ENCODE results near the gene FTCDNL1.

Gene FTCDNL1

GRCh38 chr2:199778655-199779054, 72.3 kb downstream of the FTCDNL1 start:
- DNase-seq: no peak

GRCh38 chr2:199777916-199778315, 73.1 kb downstream of the FTCDNL1 start:
- no peak for DNase-seq

- no peak for DNase-seq
Observed at GRCh38 chr2:199777315-199777714, 73.7 kb downstream of the FTCDNL1 start.

GRCh38 chr2:199775267-199775666, 75.7 kb downstream of the FTCDNL1 start:
- no peak for DNase-seq

- no peak for DNase-seq
Observed at GRCh38 chr2:199772035-199772976, 78.7 kb downstream of the FTCDNL1 start.

GRCh38 chr2:199770716-199771115, 80.3 kb downstream of the FTCDNL1 start:
- no peak for DNase-seq

- DNase-seq: no peak
Observed at GRCh38 chr2:199765646-199766045, 85.3 kb downstream of the FTCDNL1 start.

- DNase-seq: no peak
Observed at GRCh38 chr2:199764273-199764800, 86.7 kb downstream of the FTCDNL1 start.

- no peak for DNase-seq
Observed at GRCh38 chr2:199762963-199763362, 88.0 kb downstream of the FTCDNL1 start.

GRCh38 chr2:199760574-199760973, 90.4 kb downstream of the FTCDNL1 start:
- DNase-seq: no peak

GRCh38 chr2:199757233-199757870, 93.6 kb downstream of the FTCDNL1 start:
- no peak for DNase-seq

GRCh38 chr2:199756743-199757142, 94.2 kb downstream of the FTCDNL1 start:
- DNase-seq: no peak

GRCh38 chr2:199756211-199756610, 94.8 kb downstream of the FTCDNL1 start:
- DNase-seq: no peak

- no peak for DNase-seq
Observed at GRCh38 chr2:199754766-199755165, 96.2 kb downstream of the FTCDNL1 start.

GRCh38 chr2:199751492-199752120, 99.4 kb downstream of the FTCDNL1 start:
- DNase-seq: no peak

GRCh38 chr2:199749571-199749970, 101.4 kb downstream of the FTCDNL1 start:
- DNase-seq: no peak

- no peak for DNase-seq
Observed at GRCh38 chr2:199744724-199745123, 106.3 kb downstream of the FTCDNL1 start.

GRCh38 chr2:199744260-199744659, 106.7 kb downstream of the FTCDNL1 start:
- DNase-seq: no peak

- DNase-seq: no peak
Observed at GRCh38 chr2:199743415-199744120, 107.4 kb downstream of the FTCDNL1 start.

GRCh38 chr2:199742884-199743283, 108.1 kb downstream of the FTCDNL1 start:
- no peak for DNase-seq

- DNase-seq: no peak
Observed at GRCh38 chr2:199740111-199740428, 110.9 kb downstream of the FTCDNL1 start.

GRCh38 chr2:199739413-199740110, 111.4 kb downstream of the FTCDNL1 start:
- peak; percentile 63 for DNase-seq

Data from activated CD4-positive, alpha-beta T cell treated with anti-CD3 and anti-CD28 coated beads, Interleukin-2, amount 50 U/mL, for 1 hour (primary cell).